Right cardiac atrium (tissue), 5 donors: ENCODE data around the gene PMM2. TPM values are rescaled to one million over a fixed set of nuclear protein-coding genes. Genes with fewer than 3 reads are reported as not detected.

Experiments
- ATAC-seq, 2 donors: fragments of 200-7000 bp; cut with Tn5 transposase; one replicate each; pipeline versions ENCODE4 v1.8.0 to v1.9.1; 2020; ENCODE audit warnings: moderate library complexity in 2 of 2, mild to moderate bottlenecking in 1 of 2
- DNase-seq, 3 donors: peaks; one replicate each; pipeline ENCODE4 v3.0.0-alpha.2; 2020
- H3K27ac ChIP-seq: one replicate; pipeline ENCODE4 v1.5.1; 2013; ENCODE audit warnings: mild to moderate bottlenecking, low read length, control low read depth, moderate library complexity
- H3K27me3 ChIP-seq: one replicate; pipeline ENCODE4 v1.6.1; 2013; ENCODE audit not compliant: control insufficient read depth, insufficient read depth
- H3K4me1 ChIP-seq: one replicate; pipeline ENCODE4 v1.6.1; 2013; ENCODE audit warnings: low read length; ENCODE audit not compliant: control insufficient read depth, insufficient read depth
- H3K4me3 ChIP-seq: one replicate; pipeline ENCODE4 v1.5.1; 2013; ENCODE audit warnings: low read length, control low read depth
- H3K9me3 ChIP-seq: one replicate; pipeline ENCODE4 v1.6.1; 2013; ENCODE audit warnings: low read length; ENCODE audit not compliant: control insufficient read depth
- WGBS: extraction: QIAGEN DNeasy Blood & Tissue Kit; methylation state at CpG from one replicate; pipeline ENCODE4 v1.1.7; 2013; 5-methylcytosine and 5-hydroxymethylcytosine counted together
- intact Hi-C, 4 donors: fragments of 100-400 bp; cut with DNase I; formaldehyde crosslinking; loops; one replicate each; pipeline versions ENCODE4 v1.11.0 to v1.14.0; 2022 to 2023
- polyA plus RNA-seq: library from polyadenylated mRNA; stranded (reverse); fragments of 200-250 nt; gene quantifications from one replicate; pipeline ENCODE4 v1.2.3, GENCODE V29; 2013
- total RNA-seq, 4 donors: library from RNA; stranded (reverse); fragmentation: NEBNext Ultra II Directional; extraction: Animal tissue kit (Norgen Biotek cat#: 25700); gene quantifications; one replicate each; pipeline ENCODE4 v1.2.1, GENCODE V29; 2021
- donor health status: healthy with polysubstance abuse.
- donor health status: DM: no; HTN: yes; CAD: no.
- donor health status: DM: no; HTN: no; CAD: no.
- donor health status: DM: no; HTN: yes; CAD: no; lungs with severe emphysema.
- donor health status: DM: yes; HTN: yes; CAD: no.

The PMM2 gene
- total and polyA plus RNA-seq, 5 donors: 10.5 to 29.4 (median 12.8) TPM

- DNase-seq: peak; percentile 72 to 85 (median 79)
- H3K4me1 ChIP-seq: peaks cover 29% of the 10 kb centered on the region
- WGBS: 67% methylated on average over 14 of the region's 14 CpGs
- H3K4me3 ChIP-seq: no peak overlapping the region
- ATAC-seq: peak; percentile 56 to 63
- H3K27me3 ChIP-seq: no peaks in the 10 kb centered on the region
- intact Hi-C loops: loop anchor here in 1 of 4 donors (10.0 kb wide), 1 partner anchor 67 kb away; the partner anchor contains the start of genes PMM2 and TMEM186
- no peaks in the 10 kb centered on the region for H3K9me3 ChIP-seq
- peak overlapping the region; percentile 75 for H3K27ac ChIP-seq
These were observed 64.1 kb downstream of the PMM2 start for GRCh38 chr16:8861563-8862308.

- WGBS: 75% methylated on average over 14 of the region's 14 CpGs
- DNase-seq (peak in 2 of 3 donors; percentile 53 to 60), ATAC-seq (no peak)
- peaks cover 29% of the 10 kb centered on the region for H3K4me1 ChIP-seq
- intact Hi-C loops: loop anchor here in 1 of 4 donors (10.0 kb wide), 1 partner anchor 68 kb away; the partner anchor contains the start of genes PMM2 and TMEM186
- H3K27ac ChIP-seq: peak overlapping the region; percentile 53
- H3K27me3 ChIP-seq: no peaks in the 10 kb centered on the region
- H3K9me3 ChIP-seq: no peaks in the 10 kb centered on the region
- H3K4me3 ChIP-seq: no peak overlapping the region
These were observed 64.9 kb downstream of the PMM2 start for GRCh38 chr16:8862309-8863130.

- ATAC-seq: peak; percentile 30 to 42
- 63% methylated on average over 17 of the region's 17 CpGs for WGBS
- Histone ChIP-seq H3K27ac (peak overlapping the region; percentile 11), H3K4me3 (no peak overlapping the region), H3K27me3 (no peaks in the 10 kb centered on the region), H3K9me3 (no peaks in the 10 kb centered on the region), H3K4me1 (peaks cover 29% of the 10 kb centered on the region)
- intact Hi-C loops: loop anchor here in 1 of 4 donors (10.0 kb wide), 1 partner anchor 69 kb away; the partner anchor contains the start of genes PMM2 and TMEM186
- DNase-seq: peak; percentile 71 to 83 (median 83)
These were observed 66.2 kb downstream of the PMM2 start for GRCh38 chr16:8863594-8864424.

DNA sequence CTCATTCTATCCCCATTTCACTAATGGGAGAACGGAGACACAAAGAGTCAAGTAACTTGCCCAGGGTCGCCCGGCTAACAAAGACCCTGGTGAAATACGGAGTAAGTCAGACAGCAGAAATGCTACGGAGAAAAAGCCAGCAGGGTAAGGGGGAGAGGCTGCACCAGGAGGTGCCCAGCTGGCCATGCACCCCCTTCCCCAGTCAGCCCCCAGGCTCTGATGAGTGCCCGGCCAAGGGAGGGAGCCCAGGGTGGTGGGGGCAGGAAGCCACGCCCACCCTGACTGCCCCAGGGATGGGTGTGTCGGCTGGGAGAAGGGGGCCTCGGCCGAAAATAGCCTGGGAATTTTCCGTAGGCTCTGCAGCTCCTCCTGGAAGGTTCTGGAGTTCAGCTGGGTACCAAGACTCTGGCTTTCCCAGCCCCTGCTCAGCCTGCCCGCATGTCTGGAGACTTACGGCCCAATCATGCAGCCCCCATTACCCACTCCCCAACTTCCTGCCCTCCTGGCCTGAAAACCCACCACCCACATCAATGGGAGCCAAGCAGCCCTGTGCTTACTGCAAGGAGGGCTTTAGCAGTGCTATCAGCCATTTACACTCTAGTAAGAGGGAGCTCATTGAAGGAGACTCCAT is 67.0 kb downstream of the PMM2 start:
- Histone ChIP-seq H3K27me3 (no peaks in the 10 kb centered on the region), H3K9me3 (no peaks in the 10 kb centered on the region), H3K4me3 (no peak overlapping the region), H3K4me1 (peaks cover 31% of the 10 kb centered on the region), H3K27ac (peak overlapping the region; percentile 51)
- intact Hi-C loops: loop anchor here in 1 of 4 donors (10.0 kb wide), 1 partner anchor 70 kb away; the partner anchor contains the start of genes PMM2 and TMEM186
- ATAC-seq: peak in 1 of 2 donors; percentile 2
- DNase-seq: peak; percentile 55 to 79 (median 68)
- 28% methylated on average over 13 of the region's 13 CpGs for WGBS

DNA sequence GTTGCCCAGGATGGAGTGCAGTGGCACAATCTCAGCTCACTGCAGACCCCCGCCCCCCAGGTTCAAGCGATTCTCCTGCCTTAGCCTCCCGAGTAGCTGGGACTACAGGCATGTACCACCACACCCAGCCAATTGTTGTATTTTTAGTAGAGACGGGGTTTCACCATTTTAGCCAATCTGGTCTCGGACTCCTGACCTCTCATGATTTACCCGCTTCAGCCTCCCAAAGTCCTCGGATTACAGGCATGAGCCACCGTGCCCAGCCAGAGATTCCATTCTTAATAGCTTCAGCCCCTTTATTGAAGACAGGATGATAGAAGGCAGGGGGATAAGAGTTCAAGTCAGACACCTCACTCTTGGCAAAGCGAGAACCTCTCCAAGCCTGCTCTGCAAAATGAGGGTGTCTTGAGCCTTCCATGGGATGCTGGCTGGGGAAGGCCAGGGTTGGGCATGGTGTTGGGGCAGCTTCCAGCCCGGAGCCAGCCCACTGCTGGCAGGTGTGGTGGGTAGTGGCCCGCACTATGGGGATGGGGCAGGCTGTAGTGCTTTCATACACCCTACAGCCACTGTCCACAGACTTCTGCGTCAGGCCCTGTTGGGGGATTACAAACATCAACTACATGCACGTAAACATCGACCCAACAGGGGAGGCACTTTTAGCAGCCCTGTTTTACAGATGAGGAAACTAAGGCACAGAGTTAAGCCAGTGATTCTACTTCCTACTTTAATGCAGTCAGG is 67.7 kb downstream of the PMM2 start:
- DNase-seq (peak in 2 of 3 donors; percentile 39 to 40), ATAC-seq (no peak)
- H3K4me3 ChIP-seq: no peak overlapping the region
- intact Hi-C loops: loop anchor here in 1 of 4 donors (10.0 kb wide), 1 partner anchor 71 kb away; the partner anchor contains the start of genes PMM2 and TMEM186
- H3K4me1 ChIP-seq: peaks cover 31% of the 10 kb centered on the region
- H3K9me3 ChIP-seq: no peaks in the 10 kb centered on the region
- WGBS: 81% methylated on average over 14 of the region's 14 CpGs
- H3K27ac ChIP-seq: peak overlapping the region; percentile 25
- H3K27me3 ChIP-seq: no peaks in the 10 kb centered on the region

DNA sequence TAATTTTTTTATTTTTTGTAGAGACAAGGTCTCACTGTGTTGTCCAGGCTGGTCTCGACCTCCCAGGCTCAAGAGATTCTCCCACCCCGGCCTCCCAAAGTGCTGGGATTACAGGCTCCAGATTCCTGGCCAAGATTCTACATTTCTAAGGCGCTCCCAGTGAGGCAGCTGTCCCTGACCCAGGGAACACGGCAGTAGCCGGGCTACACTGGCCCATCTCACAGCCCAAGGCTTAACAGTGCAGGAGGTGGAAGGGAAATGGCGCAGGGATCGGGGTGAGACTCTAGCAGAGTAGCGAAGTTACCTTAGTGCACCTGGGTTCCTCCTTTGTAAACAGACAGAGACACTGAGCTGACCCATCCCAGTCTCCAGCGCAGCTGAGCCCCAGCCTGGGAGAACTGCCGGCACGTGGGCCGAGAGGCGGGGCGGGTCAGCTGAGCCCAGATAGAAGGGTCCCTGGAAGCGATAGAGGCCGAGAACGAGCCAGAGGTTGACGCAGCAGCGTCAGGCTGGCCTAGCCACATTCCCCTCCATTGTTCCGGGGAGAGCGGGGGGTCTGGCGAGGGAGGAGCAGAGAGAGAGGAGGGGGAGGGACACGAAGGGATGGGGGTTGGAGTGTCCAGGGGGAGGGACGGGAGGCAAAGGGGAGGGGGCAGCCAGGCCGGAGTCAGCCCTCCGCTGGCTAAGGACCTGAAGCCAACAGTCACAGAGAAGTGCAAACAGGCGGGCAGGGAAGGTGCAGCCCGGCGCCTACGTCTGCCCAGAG is 68.7 kb downstream of the PMM2 start:
- H3K27ac ChIP-seq: peak overlapping the region; percentile 53
- ATAC-seq (peak; percentile 11 to 21), DNase-seq (peak; percentile 73 to 89 (median 86))
- WGBS: 18% methylated on average over 30 of the region's 30 CpGs
- intact Hi-C loops: loop anchor here in 1 of 4 donors (10.0 kb wide), 1 partner anchor 72 kb away; the partner anchor contains the start of genes PMM2 and TMEM186
- peaks cover 31% of the 10 kb centered on the region for H3K4me1 ChIP-seq
- no peaks in the 10 kb centered on the region for H3K9me3 ChIP-seq
- H3K4me3 ChIP-seq: peak overlapping the region; percentile 93
- H3K27me3 ChIP-seq: no peaks in the 10 kb centered on the region

- ATAC-seq: peak in 1 of 2 donors; percentile 0
- peak in 1 of 3 donors; percentile 72 for DNase-seq
- Histone ChIP-seq H3K27ac (peak overlapping the region; percentile 64), H3K9me3 (no peaks in the 10 kb centered on the region), H3K4me1 (peaks cover 31% of the 10 kb centered on the region), H3K4me3 (peak overlapping the region; percentile 93), H3K27me3 (no peaks in the 10 kb centered on the region)
- 9% methylated on average over 16 of the region's 16 CpGs for WGBS
- intact Hi-C loops: loop anchor here in 1 of 4 donors (10.0 kb wide), 1 partner anchor 72 kb away; the partner anchor contains the start of genes PMM2 and TMEM186
These were observed 69.2 kb downstream of the PMM2 start for GRCh38 chr16:8866884-8867215.

DNA sequence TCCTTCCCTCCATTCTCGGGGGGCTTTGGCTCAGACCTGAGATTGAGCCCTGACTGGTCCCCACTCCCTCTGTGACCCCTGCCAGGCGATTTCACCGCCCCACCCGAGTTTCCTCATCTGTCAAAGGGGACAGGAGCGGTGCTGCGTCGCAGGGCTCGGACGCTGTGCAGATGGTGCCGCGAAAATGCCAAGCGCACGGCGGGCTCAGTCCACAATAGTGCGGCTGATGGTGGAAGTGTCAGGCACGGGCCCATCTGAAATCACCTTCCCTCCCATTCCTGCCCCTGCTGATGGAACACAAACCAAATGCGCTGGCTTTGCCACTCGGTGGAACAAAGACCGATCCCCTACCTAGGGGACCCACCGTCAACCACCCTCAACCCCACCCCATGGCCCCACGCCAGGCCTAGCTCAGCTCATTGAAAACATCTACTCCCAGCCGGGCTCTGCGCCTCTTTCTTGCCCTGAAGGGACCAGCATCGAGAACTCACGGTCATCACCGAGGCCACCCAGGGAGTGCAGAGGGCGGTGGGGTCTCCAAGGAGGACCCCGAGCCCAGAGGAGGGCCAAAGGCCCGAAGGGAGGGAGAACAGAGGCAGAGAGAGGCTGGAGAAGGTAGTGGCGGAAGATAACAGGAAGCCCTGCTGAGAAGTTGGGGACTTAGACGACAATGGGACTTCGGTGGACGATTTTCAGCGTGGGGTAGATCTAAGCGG is 69.7 kb downstream of the PMM2 start:
- peak; percentile 64 to 85 (median 81) for DNase-seq
- H3K27ac ChIP-seq: peak overlapping the region; percentile 64
- intact Hi-C loops: loop anchor here in 1 of 4 donors (10.0 kb wide), 1 partner anchor 73 kb away; the partner anchor contains the start of genes PMM2 and TMEM186
- peaks cover 26% of the 10 kb centered on the region for H3K4me1 ChIP-seq
- peak in 1 of 2 donors; percentile 1 for ATAC-seq
- no peaks in the 10 kb centered on the region for H3K9me3 ChIP-seq
- H3K27me3 ChIP-seq: no peaks in the 10 kb centered on the region
- H3K4me3 ChIP-seq: peak overlapping the region; percentile 93
- 4% methylated on average over 35 of the region's 35 CpGs for WGBS
